Measurements from ENCODE around the gene CHIC1. TPM values are rescaled to one million over a fixed set of nuclear protein-coding genes. Genes with fewer than 3 reads are reported as not detected.
"Not testable (repeated sequence)": the region's sequence is repeated elsewhere in the genome, so short reads cannot be mapped to it uniquely, and the experiment has no call there.

Gene CHIC1
- total RNA-seq, 1 donor from 2014 or later, result 13.4 TPM

GRCh38 chrX:73561801-73562200 is 1.2 kb upstream of the CHIC1 start:
- intact Hi-C loops (cut with micrococcal nuclease), result no loop called here
- H3K27me3 ChIP-seq (ENCODE audit: low read depth), result no peaks in the 10 kb centered on the region
- peak overlapping the region; percentile 72 for H3K4me3 ChIP-seq
- H3K27ac ChIP-seq (replicated peaks), result no peak overlapping the region
- TF ChIP-seq CTCF (IDR thresholded peaks at IDR 0.05; ENCODE audit: borderline replicate concordance), result no peak
- H3K36me3 ChIP-seq, result no peaks in the 10 kb centered on the region
- peaks cover 14% of the 10 kb centered on the region for H3K4me1 ChIP-seq
- DNase-seq, result no peak
- H3K9me3 ChIP-seq (replicated peaks), result no peaks in the 10 kb centered on the region

- no peaks in the 10 kb centered on the region for H3K36me3 ChIP-seq
- no peaks in the 10 kb centered on the region for H3K9me3 ChIP-seq (replicated peaks)
- H3K27me3 ChIP-seq (ENCODE audit: low read depth), result no peaks in the 10 kb centered on the region
- no peak for DNase-seq
- H3K4me3 ChIP-seq, result peak overlapping the region; percentile 72
- peaks cover 14% of the 10 kb centered on the region for H3K4me1 ChIP-seq
- TF ChIP-seq CTCF (IDR thresholded peaks at IDR 0.05; ENCODE audit: borderline replicate concordance), result no peak
- peak overlapping the region; percentile 88 for H3K27ac ChIP-seq (replicated peaks)
- intact Hi-C loops (cut with micrococcal nuclease), result no loop called here
These were observed 539 bp upstream of the CHIC1 start for GRCh38 chrX:73562458-73562857.

- intact Hi-C loops (cut with micrococcal nuclease), result no loop called here
These were observed 706 bp downstream of the CHIC1 start for GRCh38 chrX:73563738-73564068.

GRCh38 chrX:73577361-73577760 is 14.4 kb downstream of the CHIC1 start:
- H3K9me3 ChIP-seq (replicated peaks), result peaks cover 10% of the 10 kb centered on the region
- no peaks in the 10 kb centered on the region for H3K36me3 ChIP-seq
- no peak for DNase-seq
- TF ChIP-seq CTCF (IDR thresholded peaks at IDR 0.05; ENCODE audit: borderline replicate concordance), result no peak
- intact Hi-C loops (cut with micrococcal nuclease), result no loop called here
- H3K4me1 ChIP-seq, result no peaks in the 10 kb centered on the region
- no peak overlapping the region for H3K27ac ChIP-seq (replicated peaks)
- H3K4me3 ChIP-seq, result no peak overlapping the region
- H3K27me3 ChIP-seq (ENCODE audit: low read depth), result no peaks in the 10 kb centered on the region

More at GRCh38 chrX:73563738-73564068, 706 bp downstream of the CHIC1 start:
- Histone ChIP-seq H3K9me3 (replicated peaks) (no peaks in the 10 kb centered on the region), H3K36me3 (no peaks in the 10 kb centered on the region), H3K4me3 (peak overlapping the region; percentile 72), H3K27me3 (ENCODE audit: low read depth) (no peaks in the 10 kb centered on the region), H3K27ac (replicated peaks) (peak overlapping the region; percentile 88), H3K4me1 (peaks cover 14% of the 10 kb centered on the region)
- no peak for TF ChIP-seq CTCF (IDR thresholded peaks at IDR 0.05; ENCODE audit: borderline replicate concordance)
- DNase-seq, result no peak

GRCh38 chrX:73581002-73581628 is 18.1 kb downstream of the CHIC1 start:
- peaks cover 6% of the 10 kb centered on the region for H3K4me1 ChIP-seq
- no peaks in the 10 kb centered on the region for H3K27me3 ChIP-seq (ENCODE audit: low read depth)
- TF ChIP-seq CTCF (IDR thresholded peaks at IDR 0.05; ENCODE audit: borderline replicate concordance), result no peak
- DNase-seq, result no peak
- intact Hi-C loops (cut with micrococcal nuclease), result no loop called here
- H3K4me3 ChIP-seq, result no peak overlapping the region
- H3K36me3 ChIP-seq, result peaks cover 4% of the 10 kb centered on the region
- no peak overlapping the region for H3K27ac ChIP-seq (replicated peaks)
- no peaks in the 10 kb centered on the region for H3K9me3 ChIP-seq (replicated peaks)

- H3K9me3 ChIP-seq (replicated peaks); H3K27ac ChIP-seq (replicated peaks); intact Hi-C loops (cut with micrococcal nuclease); H3K36me3 ChIP-seq; DNase-seq; H3K4me3 ChIP-seq; H3K4me1 ChIP-seq; H3K27me3 ChIP-seq (ENCODE audit: low read depth): not testable (repeated sequence)
These were observed 34.8 kb downstream of the CHIC1 start for GRCh38 chrX:73597758-73598157.
